GM12878 (cell line): ENCODE data around the gene BAZ2A. TPM values are rescaled to one million over a fixed set of nuclear protein-coding genes. Genes with fewer than 3 reads are reported as not detected.
A peak's percentile ranks its signal among the peaks of the same experiment; 100 is the strongest.

Source experiments
- BMI1 ChIP-seq: fragments of 450-650 bp; IDR thresholded peaks from 2 replicates; pipeline ENCODE4 v1.6.1; 2016; ENCODE audit warnings: mild to moderate bottlenecking, moderate library complexity, borderline replicate concordance
- CBFB ChIP-seq: IDR thresholded peaks from 2 replicates; pipeline ENCODE4 v1.6.1; 2016; ENCODE audit warnings: antibody characterized with exemption, low read depth
- CHD1 ChIP-seq: IDR thresholded peaks from 2 replicates; pipeline ENCODE4 v1.6.1; 2012; ENCODE audit warnings: low read depth, low read length, improper control_type of control experiment
- CHD4 ChIP-seq: fragments of 200-600 bp; sonication (generic); IDR thresholded peaks from 2 replicates; pipeline ENCODE4 v1.6.1; 2016; ENCODE audit warnings: mild to moderate bottlenecking
- EZH2 ChIP-seq: IDR thresholded peaks from 2 replicates; pipeline ENCODE4 v1.6.1; 2012; ENCODE audit warnings: low read depth, mild to moderate bottlenecking, control low read depth, inconsistent platforms, low read length, borderline replicate concordance; ENCODE audit not compliant: control insufficient read depth
- IRF3 ChIP-seq: fragments of 450-650 bp; IDR thresholded peaks from 2 replicates; pipeline ENCODE4 v1.6.1; 2014; ENCODE audit warnings: mild to moderate bottlenecking
- MLLT1 ChIP-seq: fragments of 450-650 bp; IDR thresholded peaks from 2 replicates; pipeline ENCODE4 v1.6.1; 2016; ENCODE audit warnings: mild to moderate bottlenecking
- MXI1 ChIP-seq: fragments of 150-350 bp; IDR thresholded peaks from 2 replicates; pipeline ENCODE4 v1.6.1; 2011; ENCODE audit warnings: low read depth, mild to moderate bottlenecking, inconsistent platforms, low read length, improper control_type of control experiment
- NFXL1 ChIP-seq: fragments of 450-650 bp; IDR thresholded peaks from 2 replicates; pipeline ENCODE4 v1.6.1; 2017; ENCODE audit warnings: antibody characterized with exemption, mild to moderate bottlenecking, borderline replicate concordance
- NRF1 ChIP-seq: conservative IDR thresholded peaks from 2 replicates; pipeline ENCODE4 v1.6.1; 2011; ENCODE audit warnings: mild to moderate bottlenecking, low read depth, low read length, improper control_type of control experiment
- POLR2AphosphoS5 ChIP-seq: IDR thresholded peaks from 2 replicates; pipeline ENCODE4 v1.6.1; 2011; ENCODE audit warnings: mild to moderate bottlenecking, low read length, inconsistent platforms
- SIX5 ChIP-seq: IDR thresholded peaks from 2 replicates; pipeline ENCODE4 v1.6.1; 2011; ENCODE audit warnings: mild to moderate bottlenecking, low read depth, low read length, moderate library complexity; ENCODE audit not compliant: severe bottlenecking
- SPI1 ChIP-seq: IDR thresholded peaks from 2 replicates; pipeline ENCODE4 v1.6.1; 2011; ENCODE audit warnings: low read depth, mild to moderate bottlenecking, low read length, moderate library complexity, borderline replicate concordance; ENCODE audit not compliant: insufficient read depth
- ZBED1 ChIP-seq: IDR thresholded peaks from 2 replicates; pipeline ENCODE4 v1.6.1; 2016; ENCODE audit warnings: borderline replicate concordance
- ZNF207 ChIP-seq: fragments of 450-650 bp; IDR thresholded peaks from 2 replicates; pipeline ENCODE4 v1.6.1; 2014; ENCODE audit warnings: antibody characterized with exemption, mild to moderate bottlenecking, borderline replicate concordance
- ZNF274 ChIP-seq: IDR thresholded peaks from one replicate; pipeline ENCODE4 v1.8.0; 2011; ENCODE audit not compliant: insufficient read length, insufficient read depth
- polyA plus RNA-seq, 11 experiments: library from polyadenylated mRNA; depleted of rRNA in 4 of 11; unstranded in 6 of 11; stranded (reverse) in 5 of 11; fragments of >200 nt; fragmentation: Nextera tagmentation in 4 of 11; fragmentation: Illumina TruSeq in 1 of 11; extraction: Ambion mirVana in 4 of 11; extraction: Trizol in 1 of 11; gene quantifications; 1 replicate in 1 of 11; 2 replicates in 10 of 11; pipeline versions ENCODE4 v1.2.1 to v1.2.3, GENCODE V29; 2011 to 2016; ENCODE audit warnings: inconsistent platforms in 2 of 11, missing spikeins in 2 of 11, low read depth in 1 of 11
- total RNA-seq, 4 experiments: library from RNA; depleted of rRNA in 3 of 4; stranded (reverse); fragments of >200 nt in 3 of 4; fragmentation: Illumina TruSeq in 1 of 4; extraction: Trizol in 1 of 4; gene quantifications; 2 replicates each; pipeline versions ENCODE4 v1.2.1 to v1.2.3, GENCODE V29; 2013 to 2021
- TF ChIP-seq, protein P1 (sequence below): IDR thresholded peaks from 2 replicates; pipeline ENCODE4 v1.6.1; 2011; ENCODE audit warnings: mild to moderate bottlenecking, low read depth, low read length, moderate library complexity; ENCODE audit not compliant: insufficient replicate concordance
- TF ChIP-seq, protein P2 (sequence below): fragments of 450-650 bp; IDR thresholded peaks from 2 replicates; pipeline ENCODE4 v1.6.1; 2018; ENCODE audit warnings: borderline replicate concordance, mild to moderate bottlenecking; ENCODE audit not compliant: partially characterized antibody
- TF ChIP-seq, protein P3 (sequence below): fragments of 450-650 bp; formaldehyde crosslinking; IDR thresholded peaks from 2 replicates; pipeline ENCODE4 v1.5.0; 2022; ENCODE audit warnings: mild to moderate bottlenecking, missing genetic modification characterization

The BAZ2A gene
- total and polyA plus RNA-seq, 10 of the 15 experiments (the other 5 are each of a cell fraction or from before 2014, with no cell fraction given): 4.8 to 90.2 (median 29.9) TPM

DNA sequence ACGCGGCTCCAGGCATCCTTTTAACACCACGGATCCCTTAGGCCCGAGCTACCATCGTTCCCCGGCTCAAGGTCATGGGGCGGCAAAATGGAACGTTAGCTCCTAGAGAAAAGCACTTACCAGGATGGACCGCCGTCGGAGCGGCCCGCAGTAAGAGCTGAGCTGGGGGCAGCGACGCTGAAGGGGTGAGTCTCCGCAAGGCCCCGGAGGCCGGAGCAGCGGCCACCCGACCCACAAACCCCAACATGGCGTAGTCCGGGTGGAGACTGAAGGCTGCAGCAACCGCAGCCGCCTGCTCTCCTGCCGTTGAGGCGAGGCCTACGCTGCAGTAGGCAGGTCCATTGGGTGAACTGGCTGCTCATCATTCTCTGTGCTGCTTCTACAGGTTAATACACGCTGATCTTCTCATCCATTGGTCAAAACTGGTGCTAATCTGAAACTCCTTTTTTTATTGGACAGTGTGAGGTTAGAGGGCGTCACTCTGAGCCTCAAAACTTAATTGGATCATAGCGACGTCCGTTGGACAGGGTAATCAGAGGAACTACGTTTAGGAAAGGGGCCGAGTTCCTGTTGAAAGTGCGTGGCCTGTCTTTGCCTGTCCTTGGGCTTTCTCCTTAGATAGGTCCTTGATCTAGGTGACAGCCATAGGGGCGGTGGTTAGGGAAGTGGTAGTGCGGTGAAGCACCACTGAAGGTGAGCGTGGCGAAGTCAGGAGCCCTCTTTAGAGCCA, 15.8 kb upstream of the BAZ2A start, which contains the start of gene ATP5F1B (continued):
- TF ChIP-seq MLLT1: peak; percentile 76
- no peak for TF ChIP-seq ZNF274
- peak; percentile 28 for TF ChIP-seq SIX5
- peak; percentile 99 for TF ChIP-seq IRF3
- peak; percentile 85 for TF ChIP-seq MXI1
- peak; percentile 87; the same call in 1 of the 2 replicates for TF ChIP-seq CHD1
- TF ChIP-seq, protein P1, sequence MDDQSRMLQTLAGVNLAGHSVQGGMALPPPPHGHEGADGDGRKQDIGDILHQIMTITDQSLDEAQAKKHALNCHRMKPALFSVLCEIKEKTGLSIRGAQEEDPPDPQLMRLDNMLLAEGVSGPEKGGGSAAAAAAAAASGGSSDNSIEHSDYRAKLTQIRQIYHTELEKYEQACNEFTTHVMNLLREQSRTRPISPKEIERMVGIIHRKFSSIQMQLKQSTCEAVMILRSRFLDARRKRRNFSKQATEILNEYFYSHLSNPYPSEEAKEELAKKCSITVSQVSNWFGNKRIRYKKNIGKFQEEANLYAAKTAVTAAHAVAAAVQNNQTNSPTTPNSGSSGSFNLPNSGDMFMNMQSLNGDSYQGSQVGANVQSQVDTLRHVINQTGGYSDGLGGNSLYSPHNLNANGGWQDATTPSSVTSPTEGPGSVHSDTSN: peak; percentile 100
- peak; percentile 98; the same call in 1 of the 2 replicates for TF ChIP-seq CBFB
- peak; percentile 42; the same call in 1 of the 2 replicates for TF ChIP-seq ZBED1
- TF ChIP-seq BMI1: no peak
- TF ChIP-seq SPI1: peak; percentile 55; the same call in 1 of the 2 replicates
- peak; percentile 30; the same call in 1 of the 2 replicates for TF ChIP-seq ZNF207
- TF ChIP-seq, protein P2, sequence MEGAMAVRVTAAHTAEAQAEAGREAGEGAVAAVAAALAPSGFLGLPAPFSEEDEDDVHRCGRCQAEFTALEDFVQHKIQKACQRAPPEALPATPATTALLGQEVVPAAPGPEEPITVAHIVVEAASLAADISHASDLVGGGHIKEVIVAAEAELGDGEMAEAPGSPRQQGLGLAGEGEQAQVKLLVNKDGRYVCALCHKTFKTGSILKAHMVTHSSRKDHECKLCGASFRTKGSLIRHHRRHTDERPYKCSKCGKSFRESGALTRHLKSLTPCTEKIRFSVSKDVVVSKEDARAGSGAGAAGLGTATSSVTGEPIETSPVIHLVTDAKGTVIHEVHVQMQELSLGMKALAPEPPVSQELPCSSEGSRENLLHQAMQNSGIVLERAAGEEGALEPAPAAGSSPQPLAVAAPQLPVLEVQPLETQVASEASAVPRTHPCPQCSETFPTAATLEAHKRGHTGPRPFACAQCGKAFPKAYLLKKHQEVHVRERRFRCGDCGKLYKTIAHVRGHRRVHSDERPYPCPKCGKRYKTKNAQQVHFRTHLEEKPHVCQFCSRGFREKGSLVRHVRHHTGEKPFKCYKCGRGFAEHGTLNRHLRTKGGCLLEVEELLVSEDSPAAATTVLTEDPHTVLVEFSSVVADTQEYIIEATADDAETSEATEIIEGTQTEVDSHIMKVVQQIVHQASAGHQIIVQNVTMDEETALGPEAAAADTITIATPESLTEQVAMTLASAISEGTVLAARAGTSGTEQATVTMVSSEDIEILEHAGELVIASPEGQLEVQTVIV: peak; percentile 56
- no peak for TF ChIP-seq EZH2
- TF ChIP-seq NRF1: peak; percentile 5; the same call in 1 of the 2 replicates
- TF ChIP-seq POLR2AphosphoS5: peak; percentile 100
- TF ChIP-seq, protein P3, sequence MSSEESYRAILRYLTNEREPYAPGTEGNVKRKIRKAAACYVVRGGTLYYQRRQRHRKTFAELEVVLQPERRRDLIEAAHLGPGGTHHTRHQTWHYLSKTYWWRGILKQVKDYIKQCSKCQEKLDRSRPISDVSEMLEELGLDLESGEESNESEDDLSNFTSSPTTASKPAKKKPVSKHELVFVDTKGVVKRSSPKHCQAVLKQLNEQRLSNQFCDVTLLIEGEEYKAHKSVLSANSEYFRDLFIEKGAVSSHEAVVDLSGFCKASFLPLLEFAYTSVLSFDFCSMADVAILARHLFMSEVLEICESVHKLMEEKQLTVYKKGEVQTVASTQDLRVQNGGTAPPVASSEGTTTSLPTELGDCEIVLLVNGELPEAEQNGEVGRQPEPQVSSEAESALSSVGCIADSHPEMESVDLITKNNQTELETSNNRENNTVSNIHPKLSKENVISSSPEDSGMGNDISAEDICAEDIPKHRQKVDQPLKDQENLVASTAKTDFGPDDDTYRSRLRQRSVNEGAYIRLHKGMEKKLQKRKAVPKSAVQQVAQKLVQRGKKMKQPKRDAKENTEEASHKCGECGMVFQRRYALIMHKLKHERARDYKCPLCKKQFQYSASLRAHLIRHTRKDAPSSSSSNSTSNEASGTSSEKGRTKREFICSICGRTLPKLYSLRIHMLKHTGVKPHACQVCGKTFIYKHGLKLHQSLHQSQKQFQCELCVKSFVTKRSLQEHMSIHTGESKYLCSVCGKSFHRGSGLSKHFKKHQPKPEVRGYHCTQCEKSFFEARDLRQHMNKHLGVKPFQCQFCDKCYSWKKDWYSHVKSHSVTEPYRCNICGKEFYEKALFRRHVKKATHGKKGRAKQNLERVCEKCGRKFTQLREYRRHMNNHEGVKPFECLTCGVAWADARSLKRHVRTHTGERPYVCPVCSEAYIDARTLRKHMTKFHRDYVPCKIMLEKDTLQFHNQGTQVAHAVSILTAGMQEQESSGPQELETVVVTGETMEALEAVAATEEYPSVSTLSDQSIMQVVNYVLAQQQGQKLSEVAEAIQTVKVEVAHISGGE (CRISPR knock-in tag): no peak
- no peak for TF ChIP-seq CHD4
- no peak for TF ChIP-seq NFXL1
